Measurements from ENCODE around the gene TGFBI.

The TGFBI gene

DNA sequence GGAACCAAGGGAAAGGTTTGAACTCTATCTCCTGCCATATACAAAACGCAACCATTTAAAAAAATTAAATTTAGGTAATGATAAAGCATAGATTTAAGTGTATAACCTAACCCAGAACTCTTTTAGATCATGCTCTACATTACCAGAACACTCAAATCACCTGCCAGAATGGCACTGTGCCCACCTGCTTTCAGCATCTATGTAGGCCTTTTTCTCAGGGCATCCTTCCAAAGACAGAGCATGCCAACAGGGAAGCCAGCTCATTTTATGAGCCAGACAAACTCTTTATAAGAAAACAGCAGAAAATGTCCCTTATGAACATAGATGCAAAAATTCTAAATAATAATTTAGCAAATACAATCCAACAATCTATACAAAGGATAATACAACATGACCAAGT, 55.9 kb downstream of the TGFBI start:
- Histone ChIP-seq H2AFZ (ENCODE audit: low read length) (no peak overlapping the region), H4K20me1 (ENCODE audit: insufficient read depth, low read length) (no peaks in the 10 kb centered on the region), H3K79me2 (ENCODE audit: insufficient read depth, low read length) (no peaks in the 10 kb centered on the region), H3K9me3 (ENCODE audit: low read length) (no peaks in the 10 kb centered on the region), H3K9me2 (ENCODE audit: low read depth, low read length) (no peaks in the 10 kb centered on the region), H3K4me1 (ENCODE audit: insufficient read depth, low read length, severe bottlenecking) (peaks cover 11% of the 10 kb centered on the region), H3K27me3 (ENCODE audit: insufficient read depth, low read length) (0 out of 2 replicates have a peak, but pooled peaks cover under 1% of the 10 kb centered on the region), H3K36me3 (ENCODE audit: insufficient read depth, low read length) (no peaks in the 10 kb centered on the region), H3K4me2 (ENCODE audit: low read length) (no peak overlapping the region), H3K27ac (ENCODE audit: low read depth, low read length, poor library complexity, severe bottlenecking) (no peak overlapping the region), H3K9ac (ENCODE audit: low read length) (no peak overlapping the region), H3F3A (ENCODE audit: insufficient read depth, low read length) (no peaks in the 10 kb centered on the region), H3K4me3 (ENCODE audit: low read depth, low read length, poor library complexity, severe bottlenecking) (no peak overlapping the region)
- no peak for TF ChIP-seq CTCF (IDR thresholded peaks at IDR 0.05; ENCODE audit: low read length)
- TF ChIP-seq EZH2 (IDR thresholded peaks at IDR 0.05; ENCODE audit: borderline replicate concordance, low read length): no peak

GRCh38 chr5:136086783-136087566, 58.2 kb downstream of the TGFBI start:
- Histone ChIP-seq H3K4me3 (ENCODE audit: low read depth, low read length, poor library complexity, severe bottlenecking) (no peak overlapping the region), H3K9me3 (ENCODE audit: low read length) (no peaks in the 10 kb centered on the region), H3K27ac (ENCODE audit: low read depth, low read length, poor library complexity, severe bottlenecking) (no peak overlapping the region), H2AFZ (ENCODE audit: low read length) (no peak overlapping the region), H3K4me2 (ENCODE audit: low read length) (no peak overlapping the region), H3K36me3 (ENCODE audit: insufficient read depth, low read length) (no peaks in the 10 kb centered on the region), H3K9me2 (ENCODE audit: low read depth, low read length) (no peaks in the 10 kb centered on the region), H4K20me1 (ENCODE audit: insufficient read depth, low read length) (no peaks in the 10 kb centered on the region), H3K27me3 (ENCODE audit: insufficient read depth, low read length) (no peaks in the 10 kb centered on the region), H3K9ac (ENCODE audit: low read length) (no peak overlapping the region), H3K4me1 (ENCODE audit: insufficient read depth, low read length, severe bottlenecking) (no peaks in the 10 kb centered on the region), H3F3A (ENCODE audit: insufficient read depth, low read length) (no peaks in the 10 kb centered on the region), H3K79me2 (ENCODE audit: insufficient read depth, low read length) (no peaks in the 10 kb centered on the region)
- TF ChIP-seq EZH2 (IDR thresholded peaks at IDR 0.05; ENCODE audit: borderline replicate concordance, low read length): no peak
- TF ChIP-seq CTCF (IDR thresholded peaks at IDR 0.05; ENCODE audit: low read length): no peak

- Histone ChIP-seq H3K27ac (ENCODE audit: low read depth, low read length, poor library complexity, severe bottlenecking) (no peak overlapping the region), H3K79me2 (ENCODE audit: insufficient read depth, low read length) (no peaks in the 10 kb centered on the region), H3K27me3 (ENCODE audit: insufficient read depth, low read length) (no peaks in the 10 kb centered on the region), H3K4me1 (ENCODE audit: insufficient read depth, low read length, severe bottlenecking) (no peaks in the 10 kb centered on the region), H2AFZ (ENCODE audit: low read length) (no peak overlapping the region), H3F3A (ENCODE audit: insufficient read depth, low read length) (no peaks in the 10 kb centered on the region), H4K20me1 (ENCODE audit: insufficient read depth, low read length) (no peaks in the 10 kb centered on the region), H3K9ac (ENCODE audit: low read length) (no peak overlapping the region), H3K9me3 (ENCODE audit: low read length) (no peaks in the 10 kb centered on the region), H3K36me3 (ENCODE audit: insufficient read depth, low read length) (no peaks in the 10 kb centered on the region), H3K4me2 (ENCODE audit: low read length) (no peak overlapping the region), H3K4me3 (ENCODE audit: low read depth, low read length, poor library complexity, severe bottlenecking) (no peak overlapping the region), H3K9me2 (ENCODE audit: low read depth, low read length) (no peaks in the 10 kb centered on the region)
- no peak for TF ChIP-seq EZH2 (IDR thresholded peaks at IDR 0.05; ENCODE audit: borderline replicate concordance, low read length)
- no peak for TF ChIP-seq CTCF (IDR thresholded peaks at IDR 0.05; ENCODE audit: low read length)
These were observed 59.4 kb downstream of the TGFBI start for GRCh38 chr5:136087961-136088871.

Data from OCI-LY1 (cell line).